Measurements from ENCODE around the gene SLIT3. TPM values are rescaled to one million over a fixed set of nuclear protein-coding genes. Genes with fewer than 3 reads are reported as not detected.

The SLIT3 gene
- total and polyA plus RNA-seq, 2 donors = 8.4 to 9.2 TPM

DNA sequence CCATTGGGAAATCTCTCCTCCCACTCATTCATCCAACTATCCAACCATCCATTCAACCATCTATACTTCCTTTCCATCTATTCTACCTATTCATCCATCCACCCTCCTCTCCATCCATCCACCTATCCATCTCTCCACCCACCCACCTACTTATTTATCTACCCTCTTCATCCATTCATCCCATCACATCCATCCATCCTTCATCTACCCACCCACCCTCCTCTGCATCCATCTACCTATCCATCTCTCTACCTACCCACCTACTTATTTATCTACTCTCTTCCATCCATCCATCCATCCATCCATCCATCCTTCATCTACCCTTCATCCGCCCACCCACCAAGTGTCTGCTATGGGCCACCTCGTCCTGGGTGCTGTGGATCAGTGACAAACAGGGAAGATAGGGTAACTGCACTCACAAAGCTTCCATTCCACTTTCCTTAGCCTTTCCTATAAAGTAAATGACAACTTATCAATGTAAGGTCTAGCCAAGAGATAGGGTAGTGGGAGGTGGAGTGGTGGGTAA is 625.0 kb downstream of the SLIT3 start:
- Histone ChIP-seq H3K27ac (ENCODE audit: low read depth in 1 of 2, low read length in 1 of 2) (no peak overlapping the region), H3K27me3 (ENCODE audit: control insufficient read depth in 2 of 2, insufficient read depth in 1 of 2, low read length in 1 of 2) (no peaks in the 10 kb centered on the region), H3K4me3 (ENCODE audit: low read length in 2 of 2) (no peak overlapping the region), H3K36me3 (ENCODE audit: control insufficient read depth in 2 of 2, insufficient read depth in 2 of 2, low read length in 1 of 2) (no peaks in the 10 kb centered on the region), H3K9me3 (ENCODE audit: control insufficient read depth in 2 of 2, insufficient read depth in 1 of 2, low read length in 1 of 2) (no peaks in the 10 kb centered on the region), H3K4me1 (ENCODE audit: control insufficient read depth in 2 of 2, insufficient read depth in 2 of 2, low read length in 2 of 2) (no peaks in the 10 kb centered on the region)
- WGBS = 94% methylated on average over 2 of the region's 2 CpGs
- no peak for DNase-seq (ENCODE audit: low read depth in 6 of 9, low spot score in 9 of 9)

- no peak overlapping the region for H3K4me3 ChIP-seq (ENCODE audit: low read length in 2 of 2)
- no peaks in the 10 kb centered on the region for H3K27me3 ChIP-seq (ENCODE audit: control insufficient read depth in 2 of 2, insufficient read depth in 1 of 2, low read length in 1 of 2)
- no peak for DNase-seq (ENCODE audit: low read depth in 6 of 9, low spot score in 9 of 9)
- H3K9me3 ChIP-seq (ENCODE audit: control insufficient read depth in 2 of 2, insufficient read depth in 1 of 2, low read length in 1 of 2) = no peaks in the 10 kb centered on the region
- no peaks in the 10 kb centered on the region for H3K36me3 ChIP-seq (ENCODE audit: control insufficient read depth in 2 of 2, insufficient read depth in 2 of 2, low read length in 1 of 2)
- no peak overlapping the region for H3K27ac ChIP-seq (ENCODE audit: low read depth in 1 of 2, low read length in 1 of 2)
- H3K4me1 ChIP-seq (ENCODE audit: control insufficient read depth in 2 of 2, insufficient read depth in 2 of 2, low read length in 2 of 2) = no peaks in the 10 kb centered on the region
- WGBS = 83% methylated on average over 5 of the region's 5 CpGs
These were observed 626.0 kb downstream of the SLIT3 start for GRCh38 chr5:168674893-168675482.

DNA sequence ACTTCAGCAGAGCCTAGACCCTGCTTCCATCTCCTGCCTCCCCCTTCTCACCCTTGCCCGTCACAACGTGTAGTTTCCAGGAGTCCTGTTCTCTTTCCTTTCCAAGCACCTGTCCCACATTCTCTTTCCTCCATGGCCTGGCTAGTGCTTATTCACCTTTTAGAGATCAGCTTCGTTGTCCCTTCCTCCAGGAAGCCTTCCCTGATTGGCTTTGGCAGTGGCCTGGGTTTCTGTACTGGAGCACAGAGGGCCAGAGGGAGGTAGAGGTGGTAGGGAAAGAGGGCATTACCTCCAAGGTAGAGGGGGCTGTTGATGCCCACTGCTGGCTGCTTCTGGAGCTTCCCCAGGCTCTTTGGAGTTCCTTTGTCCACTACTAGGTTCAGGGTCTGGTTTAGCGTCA is 628.1 kb downstream of the SLIT3 start:
- WGBS = 95% methylated on average over 4 of the region's 4 CpGs
- Histone ChIP-seq H3K27ac (ENCODE audit: low read depth in 1 of 2, low read length in 1 of 2) (no peak overlapping the region), H3K36me3 (ENCODE audit: control insufficient read depth in 2 of 2, insufficient read depth in 2 of 2, low read length in 1 of 2) (no peaks in the 10 kb centered on the region), H3K27me3 (ENCODE audit: control insufficient read depth in 2 of 2, insufficient read depth in 1 of 2, low read length in 1 of 2) (no peaks in the 10 kb centered on the region), H3K9me3 (ENCODE audit: control insufficient read depth in 2 of 2, insufficient read depth in 1 of 2, low read length in 1 of 2) (no peaks in the 10 kb centered on the region), H3K4me1 (ENCODE audit: control insufficient read depth in 2 of 2, insufficient read depth in 2 of 2, low read length in 2 of 2) (no peaks in the 10 kb centered on the region), H3K4me3 (ENCODE audit: low read length in 2 of 2) (no peak overlapping the region)
- no peak for DNase-seq (ENCODE audit: low read depth in 6 of 9, low spot score in 9 of 9)

GRCh38 chr5:168672016-168672415 is 628.9 kb downstream of the SLIT3 start:
- H3K9me3 ChIP-seq (ENCODE audit: control insufficient read depth in 2 of 2, insufficient read depth in 1 of 2, low read length in 1 of 2) = no peaks in the 10 kb centered on the region
- H3K4me3 ChIP-seq (ENCODE audit: low read length in 2 of 2) = no peak overlapping the region
- no peak for DNase-seq (ENCODE audit: low read depth in 6 of 9, low spot score in 9 of 9)
- no peaks in the 10 kb centered on the region for H3K27me3 ChIP-seq (ENCODE audit: control insufficient read depth in 2 of 2, insufficient read depth in 1 of 2, low read length in 1 of 2)
- 92% methylated on average over 6 of the region's 6 CpGs for WGBS
- H3K4me1 ChIP-seq (ENCODE audit: control insufficient read depth in 2 of 2, insufficient read depth in 2 of 2, low read length in 2 of 2) = no peaks in the 10 kb centered on the region
- H3K36me3 ChIP-seq (ENCODE audit: control insufficient read depth in 2 of 2, insufficient read depth in 2 of 2, low read length in 1 of 2) = no peaks in the 10 kb centered on the region
- no peak overlapping the region for H3K27ac ChIP-seq (ENCODE audit: low read depth in 1 of 2, low read length in 1 of 2)

GRCh38 chr5:168670881-168671575 is 629.9 kb downstream of the SLIT3 start:
- DNase-seq (ENCODE audit: low read depth in 6 of 9, low spot score in 9 of 9) = no peak
- 93% methylated on average over 22 of the region's 22 CpGs for WGBS
- H3K27ac ChIP-seq (ENCODE audit: low read depth in 1 of 2, low read length in 1 of 2) = no peak overlapping the region

GRCh38 chr5:168669668-168670378 is 631.1 kb downstream of the SLIT3 start:
- no peak overlapping the region for H3K4me3 ChIP-seq (ENCODE audit: low read length in 2 of 2)
- DNase-seq (ENCODE audit: low read depth in 6 of 9, low spot score in 9 of 9) = no peak
- H3K27me3 ChIP-seq (ENCODE audit: control insufficient read depth in 2 of 2, insufficient read depth in 1 of 2, low read length in 1 of 2) = no peaks in the 10 kb centered on the region
- H3K27ac ChIP-seq (ENCODE audit: low read depth in 1 of 2, low read length in 1 of 2) = no peak overlapping the region
- H3K4me1 ChIP-seq (ENCODE audit: control insufficient read depth in 2 of 2, insufficient read depth in 2 of 2, low read length in 2 of 2) = no peaks in the 10 kb centered on the region
- H3K9me3 ChIP-seq (ENCODE audit: control insufficient read depth in 2 of 2, insufficient read depth in 1 of 2, low read length in 1 of 2) = no peaks in the 10 kb centered on the region
- no peaks in the 10 kb centered on the region for H3K36me3 ChIP-seq (ENCODE audit: control insufficient read depth in 2 of 2, insufficient read depth in 2 of 2, low read length in 1 of 2)
- WGBS = 97% methylated on average over 6 of the region's 6 CpGs

More at GRCh38 chr5:168670881-168671575, 629.9 kb downstream of the SLIT3 start:
- Histone ChIP-seq H3K36me3 (ENCODE audit: control insufficient read depth in 2 of 2, insufficient read depth in 2 of 2, low read length in 1 of 2) (no peaks in the 10 kb centered on the region), H3K9me3 (ENCODE audit: control insufficient read depth in 2 of 2, insufficient read depth in 1 of 2, low read length in 1 of 2) (no peaks in the 10 kb centered on the region), H3K27me3 (ENCODE audit: control insufficient read depth in 2 of 2, insufficient read depth in 1 of 2, low read length in 1 of 2) (no peaks in the 10 kb centered on the region), H3K4me3 (ENCODE audit: low read length in 2 of 2) (no peak overlapping the region), H3K4me1 (ENCODE audit: control insufficient read depth in 2 of 2, insufficient read depth in 2 of 2, low read length in 2 of 2) (no peaks in the 10 kb centered on the region)

DNA sequence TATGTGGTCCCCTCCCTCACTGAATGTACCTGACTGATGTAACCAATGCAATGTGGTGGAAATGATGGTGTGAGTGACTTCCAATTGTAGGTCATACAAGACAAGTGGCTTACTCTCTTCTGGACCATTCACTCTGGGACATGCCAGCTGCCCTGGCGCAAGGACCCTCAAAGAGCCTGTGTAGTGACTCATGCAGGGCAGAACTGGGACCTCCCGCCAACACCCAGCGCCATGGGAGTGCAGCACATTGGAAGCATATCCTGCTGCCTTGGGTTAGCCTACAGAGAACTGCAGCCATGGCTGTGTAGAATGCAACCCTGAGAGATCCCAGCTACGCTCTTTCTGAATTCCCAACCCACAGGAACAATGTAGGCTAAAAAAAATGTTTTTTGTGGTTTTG is 631.8 kb downstream of the SLIT3 start:
- no peaks in the 10 kb centered on the region for H3K27me3 ChIP-seq (ENCODE audit: control insufficient read depth in 2 of 2, insufficient read depth in 1 of 2, low read length in 1 of 2)
- no peak for DNase-seq (ENCODE audit: low read depth in 6 of 9, low spot score in 9 of 9)
- H3K9me3 ChIP-seq (ENCODE audit: control insufficient read depth in 2 of 2, insufficient read depth in 1 of 2, low read length in 1 of 2) = no peaks in the 10 kb centered on the region
- no peak overlapping the region for H3K4me3 ChIP-seq (ENCODE audit: low read length in 2 of 2)
- no peak overlapping the region for H3K27ac ChIP-seq (ENCODE audit: low read depth in 1 of 2, low read length in 1 of 2)
- WGBS = 89% methylated on average over 4 of the region's 4 CpGs
- peaks cover 0 to 5% of the 10 kb centered on the region in 2 donors for H3K4me1 ChIP-seq (ENCODE audit: control insufficient read depth in 2 of 2, insufficient read depth in 2 of 2, low read length in 2 of 2)
- no peaks in the 10 kb centered on the region for H3K36me3 ChIP-seq (ENCODE audit: control insufficient read depth in 2 of 2, insufficient read depth in 2 of 2, low read length in 1 of 2)

- 96% methylated on average over 1 of the region's 1 CpG for WGBS
- no peaks in the 10 kb centered on the region for H3K9me3 ChIP-seq (ENCODE audit: control insufficient read depth in 2 of 2, insufficient read depth in 1 of 2, low read length in 1 of 2)
These were observed 632.9 kb downstream of the SLIT3 start for GRCh38 chr5:168668078-168668477.

GRCh38 chr5:168667301-168667840 is 633.6 kb downstream of the SLIT3 start:
- Histone ChIP-seq H3K4me3 (ENCODE audit: low read length in 2 of 2) (no peak overlapping the region), H3K36me3 (ENCODE audit: control insufficient read depth in 2 of 2, insufficient read depth in 2 of 2, low read length in 1 of 2) (no peaks in the 10 kb centered on the region), H3K4me1 (ENCODE audit: control insufficient read depth in 2 of 2, insufficient read depth in 2 of 2, low read length in 2 of 2) (peaks cover 0 to 16% of the 10 kb centered on the region in 2 donors), H3K27ac (ENCODE audit: low read depth in 1 of 2, low read length in 1 of 2) (no peak overlapping the region), H3K27me3 (ENCODE audit: control insufficient read depth in 2 of 2, insufficient read depth in 1 of 2, low read length in 1 of 2) (no peaks in the 10 kb centered on the region), H3K9me3 (ENCODE audit: control insufficient read depth in 2 of 2, insufficient read depth in 1 of 2, low read length in 1 of 2) (no peaks in the 10 kb centered on the region)
- no peak for DNase-seq (ENCODE audit: low read depth in 6 of 9, low spot score in 9 of 9)
- WGBS = 97% methylated on average over 4 of the region's 4 CpGs

More at GRCh38 chr5:168668078-168668477, 632.9 kb downstream of the SLIT3 start:
- Histone ChIP-seq H3K36me3 (ENCODE audit: control insufficient read depth in 2 of 2, insufficient read depth in 2 of 2, low read length in 1 of 2) (no peaks in the 10 kb centered on the region), H3K4me1 (ENCODE audit: control insufficient read depth in 2 of 2, insufficient read depth in 2 of 2, low read length in 2 of 2) (peaks cover 0 to 10% of the 10 kb centered on the region in 2 donors), H3K27me3 (ENCODE audit: control insufficient read depth in 2 of 2, insufficient read depth in 1 of 2, low read length in 1 of 2) (no peaks in the 10 kb centered on the region), H3K4me3 (ENCODE audit: low read length in 2 of 2) (no peak overlapping the region), H3K27ac (ENCODE audit: low read depth in 1 of 2, low read length in 1 of 2) (no peak overlapping the region)
- DNase-seq (ENCODE audit: low read depth in 6 of 9, low spot score in 9 of 9) = no peak

All from thymus (tissue), 11 donors.